Colonic mucosa (tissue), 4 donors: ENCODE results near the gene AGR3. TPM values are rescaled to one million over a fixed set of nuclear protein-coding genes. Genes with fewer than 3 reads are reported as not detected.

ENCODE experiments used
- DNase-seq: peaks from one replicate; pipeline ENCODE4 v3.0.0-alpha.2; 2020
- H3K27ac ChIP-seq: fragments of 200-600 bp; one replicate; pipeline ENCODE4 v1.8.0; 2021
- H3K27me3 ChIP-seq: fragments of 200-600 bp; one replicate; pipeline ENCODE4 v1.8.0; 2021
- H3K36me3 ChIP-seq: fragments of 200-600 bp; one replicate; pipeline ENCODE4 v1.8.0; 2021
- H3K4me1 ChIP-seq: fragments of 200-600 bp; one replicate; pipeline ENCODE4 v1.8.0; 2021; ENCODE audit warnings: mild to moderate bottlenecking
- H3K4me3 ChIP-seq: fragments of 200-600 bp; one replicate; pipeline ENCODE4 v1.8.0; 2021
- H3K9ac ChIP-seq, 2 donors: one replicate each; pipeline ENCODE4 v1.7.0; 2013; ENCODE audit warnings: control low read depth in 2 of 2, low read depth in 2 of 2, low read length in 2 of 2
- H3K9me3 ChIP-seq: fragments of 200-600 bp; one replicate; pipeline ENCODE4 v1.8.0; 2021
- CTCF ChIP-seq: fragments of 200-600 bp; IDR thresholded peaks from one replicate; pipeline ENCODE4 v1.8.0; 2022; ENCODE audit warnings: antibody characterized with exemption, mild to moderate bottlenecking
- intact Hi-C: fragments of 100-400 bp; cut with DNase I; formaldehyde crosslinking; loops from one replicate; pipeline ENCODE4 v1.14.1; 2022
- total RNA-seq, 2 donors: library from RNA; stranded (reverse); fragmentation: NEBNext Ultra II Directional in 1 of 2; extraction: Animal tissue kit (Norgen Biotek cat#: 25700) in 1 of 2; gene quantifications; one replicate each; pipeline ENCODE4 v1.2.1, GENCODE V29; 2021
- donor health status: healthy.
- donor health status: DM: no; HTN: no; CAD: no.
- donor health status: DM: no; HTN: no; CAD: no.

The AGR3 gene
- total RNA-seq, 2 donors from 2014 or later = 144 to 197 TPM

- no peaks in the 10 kb centered on the region for H3K4me1 ChIP-seq
- TF ChIP-seq CTCF = no peak
- H3K36me3 ChIP-seq = no peaks in the 10 kb centered on the region
- no peaks in the 10 kb centered on the region for H3K27me3 ChIP-seq
- H3K27ac ChIP-seq = no peak overlapping the region
- H3K9me3 ChIP-seq = no peaks in the 10 kb centered on the region
- no peak overlapping the region for H3K4me3 ChIP-seq
- H3K9ac ChIP-seq = no peak overlapping the region
- intact Hi-C loops = loop anchor here (10.0 kb wide), 1 partner anchor 719 kb away; no protein-coding TSS in a partner anchor
- no peak for DNase-seq
These were observed 43.8 kb upstream of the AGR3 start for GRCh38 chr7:16925609-16926008.

- DNase-seq = no peak
- no peaks in the 10 kb centered on the region for H3K36me3 ChIP-seq
- no peaks in the 10 kb centered on the region for H3K27me3 ChIP-seq
- TF ChIP-seq CTCF = no peak
- peak overlapping the region in 1 of 2 donors; percentile 32 for H3K9ac ChIP-seq
- no peaks in the 10 kb centered on the region for H3K9me3 ChIP-seq
- H3K27ac ChIP-seq = peak overlapping the region; percentile 23
- no peak overlapping the region for H3K4me3 ChIP-seq
- H3K4me1 ChIP-seq = peaks cover 3% of the 10 kb centered on the region
- intact Hi-C loops = loop anchor here (10.0 kb wide), 1 partner anchor 722 kb away; no protein-coding TSS in a partner anchor
These were observed 41.2 kb upstream of the AGR3 start for GRCh38 chr7:16923019-16923418.

GRCh38 chr7:16921644-16922257 lies 40.0 kb upstream of the AGR3 start:
- Histone ChIP-seq H3K27me3 (no peaks in the 10 kb centered on the region), H3K4me1 (peaks cover 7% of the 10 kb centered on the region), H3K27ac (peak overlapping the region; percentile 13), H3K36me3 (no peaks in the 10 kb centered on the region), H3K4me3 (no peak overlapping the region), H3K9me3 (no peaks in the 10 kb centered on the region), H3K9ac (peak overlapping the region in 1 of 2 donors; percentile 67)
- intact Hi-C loops = loop anchor here (10.0 kb wide), 1 partner anchor 723 kb away; no protein-coding TSS in a partner anchor
- no peak for TF ChIP-seq CTCF
- DNase-seq = no peak

GRCh38 chr7:16921151-16921550 lies 39.4 kb upstream of the AGR3 start:
- Histone ChIP-seq H3K9me3 (no peaks in the 10 kb centered on the region), H3K36me3 (no peaks in the 10 kb centered on the region), H3K27ac (peak overlapping the region; percentile 13), H3K4me1 (peaks cover 7% of the 10 kb centered on the region), H3K4me3 (no peak overlapping the region), H3K27me3 (no peaks in the 10 kb centered on the region), H3K9ac (peak overlapping the region in 1 of 2 donors; percentile 67)
- no peak for TF ChIP-seq CTCF
- DNase-seq = no peak
- intact Hi-C loops = loop anchor here (10.0 kb wide), 1 partner anchor 724 kb away; no protein-coding TSS in a partner anchor

GRCh38 chr7:16919440-16919839 lies 37.7 kb upstream of the AGR3 start:
- Histone ChIP-seq H3K27ac (no peak overlapping the region), H3K27me3 (no peaks in the 10 kb centered on the region), H3K9ac (no peak overlapping the region), H3K9me3 (no peaks in the 10 kb centered on the region), H3K36me3 (no peaks in the 10 kb centered on the region), H3K4me3 (no peak overlapping the region), H3K4me1 (peaks cover 7% of the 10 kb centered on the region)
- intact Hi-C loops = loop anchor here (5.0 kb wide), 2 partner anchors 122 to 222 kb away; no protein-coding TSS in a partner anchor
- DNase-seq = no peak
- no peak for TF ChIP-seq CTCF
